NCI-H1092 treated with DMSO at 0.1 percent for 48 hours (cell line): Measurements from ENCODE around the gene ACBD5.

ENCODE experiments used
- DNase-seq: peaks from one replicate; lab custom pipeline; 2025; lab: John Stamatoyannopoulos, UW

ACBD5 gene

DNA sequence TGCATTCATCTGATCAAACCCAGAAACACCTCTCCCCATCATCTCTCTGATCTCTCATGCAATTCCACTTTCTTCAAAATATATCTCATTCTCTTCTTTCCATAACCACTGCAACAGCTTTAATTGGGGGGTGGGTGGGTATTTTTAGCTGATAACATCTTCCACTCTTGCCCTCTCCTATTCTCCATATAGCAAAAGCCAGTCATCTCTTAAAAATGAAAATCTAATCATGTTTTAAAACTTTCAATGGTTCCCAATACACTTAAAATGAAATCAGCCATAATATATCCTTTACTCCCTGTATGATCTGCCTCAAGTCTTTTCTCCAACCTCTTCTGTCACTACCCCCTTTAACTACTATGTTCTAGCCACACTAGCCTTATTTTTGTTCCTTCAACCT, 87.9 kb downstream of the ACBD5 start:
- DNase-seq, result no peak

DNA sequence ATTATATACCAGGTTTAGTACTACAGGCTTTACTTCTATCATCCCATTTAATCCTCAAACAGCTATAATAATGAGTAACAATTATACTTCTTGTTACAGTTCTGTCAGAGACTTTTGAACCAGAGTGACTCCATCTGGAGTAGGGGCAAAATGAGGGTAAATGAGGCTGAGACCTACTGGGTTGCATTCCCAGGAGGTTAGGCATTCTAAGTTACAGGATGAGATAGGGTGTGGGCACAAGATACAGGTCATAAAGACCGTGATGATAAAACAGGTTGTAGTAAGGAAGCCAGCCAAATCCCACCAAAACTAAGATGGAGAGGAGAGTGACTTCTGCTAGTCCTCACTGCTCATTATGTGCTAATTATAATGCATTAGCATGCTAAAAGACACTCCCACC, 90.3 kb downstream of the ACBD5 start:
- DNase-seq, result no peak

DNA sequence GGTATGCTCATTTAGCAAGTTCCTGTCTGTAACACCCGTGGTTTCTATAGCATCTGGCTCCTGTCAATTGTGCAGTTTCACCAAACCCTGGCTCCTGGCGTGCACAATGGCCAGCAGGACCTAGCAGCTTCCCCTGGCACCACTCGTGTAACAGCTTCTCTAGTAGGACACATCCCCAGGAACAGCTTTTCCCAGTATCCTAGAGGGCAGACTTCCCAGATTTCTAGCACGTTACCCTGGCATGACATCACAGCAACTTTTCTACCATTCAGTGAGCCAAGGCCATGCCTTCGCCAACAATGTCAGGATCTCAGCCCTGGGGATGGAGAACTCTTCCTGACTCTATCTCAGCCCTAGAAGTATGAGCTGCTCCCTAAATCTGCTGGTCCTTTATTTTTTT, 92.9 kb downstream of the ACBD5 start:
- DNase-seq, result no peak

DNA sequence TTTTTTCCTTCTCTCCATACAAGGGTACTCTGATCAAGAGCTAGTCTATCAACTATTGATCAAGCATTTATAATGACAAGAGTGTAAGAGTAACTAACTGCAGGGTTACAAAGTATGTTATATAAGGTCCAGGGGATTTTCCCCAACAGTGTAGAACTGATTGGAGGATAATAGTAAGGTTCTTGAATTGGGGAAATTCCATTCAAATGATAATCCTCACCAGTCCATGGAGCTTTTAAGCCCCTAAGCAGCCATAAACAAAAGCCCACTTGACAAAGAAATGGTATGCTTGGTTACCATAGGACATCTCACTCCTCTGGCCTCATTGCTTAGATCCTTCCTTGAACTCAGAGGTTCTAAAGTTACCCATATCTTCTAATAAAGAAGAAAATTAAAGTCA, 94.7 kb downstream of the ACBD5 start:
- no peak for DNase-seq
